Fibroblast of skin of scalp (primary cell): ENCODE data around the gene TMA7B.

Source experiments
- DNase-seq: peaks from one replicate; pipeline ENCODE4 v3.0.0-alpha.2; 2013

Gene TMA7B

GRCh38 chr22:40002935-40003715 lies 42.9 kb downstream of the TMA7B start:
- DNase-seq, result no peak

- no peak for DNase-seq
Observed at GRCh38 chr22:40004836-40005235, 44.6 kb downstream of the TMA7B start.

- no peak for DNase-seq
Observed at GRCh38 chr22:40006641-40007040, 46.4 kb downstream of the TMA7B start.

- no peak for DNase-seq
Observed at GRCh38 chr22:40007853-40008710, 47.9 kb downstream of the TMA7B start.

GRCh38 chr22:40008726-40009291 lies 48.6 kb downstream of the TMA7B start:
- DNase-seq, result no peak

- DNase-seq, result no peak
Observed at GRCh38 chr22:40009292-40009774, 49.1 kb downstream of the TMA7B start.

GRCh38 chr22:40009951-40010671 lies 49.9 kb downstream of the TMA7B start:
- no peak for DNase-seq

- no peak for DNase-seq
Observed at GRCh38 chr22:40010746-40011145, 50.5 kb downstream of the TMA7B start.
